ENCODE measurements around the gene UTP20. TPM values are rescaled to one million over a fixed set of nuclear protein-coding genes. Genes with fewer than 3 reads are reported as not detected.

UTP20 gene
- total and polyA plus RNA-seq, 7 donors: 0.60 to 10.7 (median 7.5) TPM

- Histone ChIP-seq H3K4me3 (no peak overlapping the region), H3K9me3 (no peaks in the 10 kb centered on the region), H3K36me3 (peaks cover 4 to 98% (median 33%) of the 10 kb centered on the region in 4 donors), H3K27ac (no peak overlapping the region), H3K4me1 (no peaks in the 10 kb centered on the region), H3K27me3 (no peaks in the 10 kb centered on the region)
- intact Hi-C loops (cut with DNase I): no loop called here
- TF ChIP-seq CTCF (IDR thresholded peaks at IDR 0.05) (no peak), EP300 (IDR thresholded peaks at IDR 0.05) (no peak), POLR2A (IDR thresholded peaks at IDR 0.05) (no peak), POLR2AphosphoS5 (IDR thresholded peaks at IDR 0.05) (no peak)
- WGBS, 2 donors: 94 to 96% methylated on average over 2 of the region's 2 CpGs
- DNase-seq: no peak
Measured at GRCh38 chr12:101305226-101305779, 25.4 kb downstream of the UTP20 start.

GRCh38 chr12:101305794-101306193 lies 25.9 kb downstream of the UTP20 start:
- Histone ChIP-seq H3K9me3 (no peaks in the 10 kb centered on the region), H3K4me1 (no peaks in the 10 kb centered on the region), H3K27ac (no peak overlapping the region), H3K27me3 (no peaks in the 10 kb centered on the region), H3K36me3 (peaks cover 4 to 98% (median 29%) of the 10 kb centered on the region in 4 donors), H3K4me3 (no peak overlapping the region)
- TF ChIP-seq POLR2AphosphoS5 (IDR thresholded peaks at IDR 0.05): no peak
- no peak for TF ChIP-seq EP300 (IDR thresholded peaks at IDR 0.05)
- TF ChIP-seq CTCF (IDR thresholded peaks at IDR 0.05): no peak
- TF ChIP-seq POLR2A (IDR thresholded peaks at IDR 0.05): no peak
- WGBS, 2 donors: 96 to 97% methylated on average over 2 of the region's 2 CpGs
- no peak for DNase-seq
- intact Hi-C loops (cut with DNase I): no loop called here

- Histone ChIP-seq H3K4me1 (no peaks in the 10 kb centered on the region), H3K27ac (no peak overlapping the region), H3K4me3 (no peak overlapping the region), H3K27me3 (no peaks in the 10 kb centered on the region), H3K36me3 (peaks cover 0 to 71% (median 13%) of the 10 kb centered on the region in 4 donors), H3K9me3 (no peaks in the 10 kb centered on the region)
- TF ChIP-seq CTCF (IDR thresholded peaks at IDR 0.05) (no peak), POLR2A (IDR thresholded peaks at IDR 0.05) (no peak), EP300 (IDR thresholded peaks at IDR 0.05) (no peak), POLR2AphosphoS5 (IDR thresholded peaks at IDR 0.05) (no peak)
- intact Hi-C loops (cut with DNase I): no loop called here
- DNase-seq: no peak
Measured at GRCh38 chr12:101322480-101322879, 42.6 kb downstream of the UTP20 start.

- peaks cover 0 to 71% (median 14%) of the 10 kb centered on the region in 4 donors for H3K36me3 ChIP-seq
- DNase-seq: no peak
- TF ChIP-seq EP300 (IDR thresholded peaks at IDR 0.05): no peak
- no peak for TF ChIP-seq POLR2AphosphoS5 (IDR thresholded peaks at IDR 0.05)
- TF ChIP-seq POLR2A (IDR thresholded peaks at IDR 0.05): no peak
- TF ChIP-seq CTCF (IDR thresholded peaks at IDR 0.05): no peak
- no peaks in the 10 kb centered on the region for H3K27me3 ChIP-seq
- no peaks in the 10 kb centered on the region for H3K4me1 ChIP-seq
- no peak overlapping the region for H3K27ac ChIP-seq
- WGBS, 2 donors: 100% methylated on average over 1 of the region's 1 CpG
- intact Hi-C loops (cut with DNase I): no loop called here
- no peaks in the 10 kb centered on the region for H3K9me3 ChIP-seq
- H3K4me3 ChIP-seq: no peak overlapping the region
Measured at GRCh38 chr12:101323255-101323654, 43.4 kb downstream of the UTP20 start.

GRCh38 chr12:101325590-101325989 lies 45.7 kb downstream of the UTP20 start:
- no peak for DNase-seq
- Histone ChIP-seq H3K4me1 (no peaks in the 10 kb centered on the region), H3K4me3 (no peak overlapping the region), H3K9me3 (no peaks in the 10 kb centered on the region), H3K27ac (no peak overlapping the region), H3K36me3 (peaks cover 0 to 69% (median 29%) of the 10 kb centered on the region in 4 donors), H3K27me3 (no peaks in the 10 kb centered on the region)
- no peak for TF ChIP-seq EP300 (IDR thresholded peaks at IDR 0.05)
- TF ChIP-seq POLR2A (IDR thresholded peaks at IDR 0.05): no peak
- TF ChIP-seq POLR2AphosphoS5 (IDR thresholded peaks at IDR 0.05): no peak
- no peak for TF ChIP-seq CTCF (IDR thresholded peaks at IDR 0.05)
- intact Hi-C loops (cut with DNase I): no loop called here
- 96 to 97% methylated on average over 3 of the region's 3 CpGs for WGBS, 2 donors
